Uterus (tissue), 4 donors: Measurements from ENCODE around the gene DCAF7. TPM values are rescaled to one million over a fixed set of nuclear protein-coding genes. Genes with fewer than 3 reads are reported as not detected.
A peak's percentile ranks its signal among the peaks of the same experiment; 100 is the strongest.

Source experiments
- DNase-seq, 2 donors: peaks; one replicate each; pipeline ENCODE4 v3.0.0-alpha.2; 2019 to 2020
- H3K27ac ChIP-seq, 2 donors: fragments of 200-600 bp; sonication (generic); 1 replicate in 1 of 2; 2 replicates in 1 of 2; pipeline ENCODE4 v1.5.1; 2016 to 2018
- H3K27me3 ChIP-seq, 2 donors: fragments of 200-600 bp; sonication (generic); one replicate each; pipeline ENCODE4 v1.5.1; 2018 to 2019; ENCODE audit warnings: control low read depth in 1 of 2
- H3K36me3 ChIP-seq, 2 donors: fragments of 200-600 bp; sonication (generic); one replicate each; pipeline ENCODE4 v1.5.1; 2019; ENCODE audit warnings: control low read depth in 1 of 2
- H3K4me1 ChIP-seq, 2 donors: fragments of 200-600 bp; sonication (generic); one replicate each; pipeline ENCODE4 v1.5.1; 2018 to 2019; ENCODE audit warnings: control low read depth in 1 of 2
- H3K4me3 ChIP-seq, 2 donors: fragments of 200-600 bp; sonication (generic); 1 replicate in 1 of 2; 2 replicates in 1 of 2; pipeline ENCODE4 v1.5.1; 2018 to 2019; ENCODE audit warnings: mild to moderate bottlenecking in 1 of 2
- H3K9me3 ChIP-seq, 2 donors: fragments of 200-600 bp; sonication (generic); one replicate each; pipeline ENCODE4 v1.5.1; 2019; ENCODE audit warnings: control low read depth in 1 of 2
- CTCF ChIP-seq, 4 experiments: fragments of 200-600 bp in 2 of 4; fragments of 450-650 bp in 2 of 4; sonication (generic) in 2 of 4; IDR thresholded peaks; one replicate each; pipeline ENCODE4 v1.5.1; 2016 to 2019; ENCODE audit warnings: antibody characterized with exemption in 4 of 4, mild to moderate bottlenecking in 2 of 4, moderate library complexity in 1 of 4
- POLR2A ChIP-seq, 2 donors: fragments of 450-650 bp; IDR thresholded peaks; one replicate each; pipeline ENCODE4 v1.6.1; 2016; ENCODE audit warnings: antibody characterized with exemption in 2 of 2, mild to moderate bottlenecking in 1 of 2, moderate library complexity in 1 of 2
- intact Hi-C: fragments of 100-400 bp; cut with DNase I; formaldehyde crosslinking; loops from one replicate; pipeline ENCODE4 v1.15.1; 2023; ENCODE audit warnings: low total_unique reads
- total RNA-seq, 4 donors: library from RNA; depleted of rRNA in 3 of 4; stranded (reverse); fragments of >200 nt in 3 of 4; gene quantifications; one replicate each; pipeline versions ENCODE4 v1.1.0 to v1.2.4, GENCODE V29; 2014 to 2023
- donor health status: DM: yes; HTN: yes; CAD: no.

Gene DCAF7
- total RNA-seq, 4 donors from 2014 or later: 5.6 to 51.1 (median 25.1) TPM

- Histone ChIP-seq H3K36me3 (no peaks in the 10 kb centered on the region), H3K4me3 (peak overlapping the region; percentile 81 to 89), H3K27ac (peak overlapping the region; percentile 92 to 94), H3K4me1 (peaks cover 7 to 9% of the 10 kb centered on the region in 2 donors), H3K9me3 (no peaks in the 10 kb centered on the region), H3K27me3 (no peaks in the 10 kb centered on the region)
- peak; percentile 16 to 37 for TF ChIP-seq POLR2A (IDR thresholded peaks at IDR 0.05)
- peak in 1 of 4 experiments; percentile 1 for TF ChIP-seq CTCF (IDR thresholded peaks at IDR 0.05)
- intact Hi-C loops: no loop called here
- peak; percentile 53 to 62 for DNase-seq
Measured at GRCh38 chr17:63622574-63623390, 72.5 kb downstream of the DCAF7 start.

GRCh38 chr17:63623786-63624530, 73.7 kb downstream of the DCAF7 start:
- Histone ChIP-seq H3K27ac (peak overlapping the region in 1 of 2 donors; percentile 92), H3K9me3 (no peaks in the 10 kb centered on the region), H3K27me3 (no peaks in the 10 kb centered on the region), H3K36me3 (no peaks in the 10 kb centered on the region), H3K4me1 (peaks cover 7 to 9% of the 10 kb centered on the region in 2 donors), H3K4me3 (peak overlapping the region; percentile 81 to 89)
- intact Hi-C loops: no loop called here
- DNase-seq: no peak
- no peak for TF ChIP-seq CTCF (IDR thresholded peaks at IDR 0.05)
- TF ChIP-seq POLR2A (IDR thresholded peaks at IDR 0.05): no peak

GRCh38 chr17:63624531-63624880, 74.2 kb downstream of the DCAF7 start:
- Histone ChIP-seq H3K27me3 (no peaks in the 10 kb centered on the region), H3K4me3 (no peak overlapping the region), H3K27ac (no peak overlapping the region), H3K9me3 (no peaks in the 10 kb centered on the region), H3K36me3 (no peaks in the 10 kb centered on the region), H3K4me1 (peaks cover 7 to 9% of the 10 kb centered on the region in 2 donors)
- intact Hi-C loops: no loop called here
- no peak for TF ChIP-seq POLR2A (IDR thresholded peaks at IDR 0.05)
- TF ChIP-seq CTCF (IDR thresholded peaks at IDR 0.05): no peak
- DNase-seq: no peak

GRCh38 chr17:63626551-63627180, 76.4 kb downstream of the DCAF7 start:
- no peak overlapping the region for H3K4me3 ChIP-seq
- H3K9me3 ChIP-seq: no peaks in the 10 kb centered on the region
- no peaks in the 10 kb centered on the region for H3K36me3 ChIP-seq
- intact Hi-C loops: no loop called here
- TF ChIP-seq POLR2A (IDR thresholded peaks at IDR 0.05): no peak
- no peak for TF ChIP-seq CTCF (IDR thresholded peaks at IDR 0.05)
- DNase-seq: no peak
- H3K4me1 ChIP-seq: peaks cover 7 to 9% of the 10 kb centered on the region in 2 donors
- no peak overlapping the region for H3K27ac ChIP-seq
- H3K27me3 ChIP-seq: no peaks in the 10 kb centered on the region
